Ureter (tissue), 1 donor: ENCODE measurements around the gene TXNDC11. TPM values are rescaled to one million over a fixed set of nuclear protein-coding genes. Genes with fewer than 3 reads are reported as not detected.
A peak's percentile ranks its signal among the peaks of the same experiment; 100 is the strongest.

ENCODE experiments used
- DNase-seq: peaks from one replicate; pipeline ENCODE4 v3.0.0-alpha.2; 2020; ENCODE audit warnings: low spot score
- total RNA-seq: library from RNA; stranded (reverse); gene quantifications from one replicate; pipeline ENCODE4 v1.2.4, GENCODE V29; 2023
- donor health status: DM: yes; HTN: yes; CAD: no.

TXNDC11 gene
- total RNA-seq, 1 donor from 2014 or later: 49.9 TPM

DNA sequence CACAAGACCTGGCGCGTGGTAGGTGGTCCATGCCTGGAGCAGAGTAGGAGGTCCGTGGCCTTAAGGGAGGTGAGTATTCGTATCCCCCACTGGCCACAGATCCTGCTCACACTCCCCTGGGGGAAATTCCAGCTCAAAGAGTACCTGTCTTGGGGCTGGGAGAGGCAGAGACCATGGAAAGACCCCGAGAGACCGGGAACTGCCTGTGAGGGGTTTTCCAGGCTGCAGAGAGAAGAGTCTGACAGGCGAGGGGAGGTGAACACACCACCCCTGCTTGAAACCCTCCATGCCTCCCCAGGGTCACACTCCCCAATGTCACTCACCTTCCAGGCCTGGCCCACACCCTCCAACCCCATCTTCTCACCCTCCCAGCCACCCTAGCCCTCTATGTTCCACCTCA is 87.0 kb downstream of the TXNDC11 start:
- DNase-seq: no peak

- DNase-seq: no peak
Measured at GRCh38 chr16:11651796-11652195, 90.9 kb downstream of the TXNDC11 start.

DNA sequence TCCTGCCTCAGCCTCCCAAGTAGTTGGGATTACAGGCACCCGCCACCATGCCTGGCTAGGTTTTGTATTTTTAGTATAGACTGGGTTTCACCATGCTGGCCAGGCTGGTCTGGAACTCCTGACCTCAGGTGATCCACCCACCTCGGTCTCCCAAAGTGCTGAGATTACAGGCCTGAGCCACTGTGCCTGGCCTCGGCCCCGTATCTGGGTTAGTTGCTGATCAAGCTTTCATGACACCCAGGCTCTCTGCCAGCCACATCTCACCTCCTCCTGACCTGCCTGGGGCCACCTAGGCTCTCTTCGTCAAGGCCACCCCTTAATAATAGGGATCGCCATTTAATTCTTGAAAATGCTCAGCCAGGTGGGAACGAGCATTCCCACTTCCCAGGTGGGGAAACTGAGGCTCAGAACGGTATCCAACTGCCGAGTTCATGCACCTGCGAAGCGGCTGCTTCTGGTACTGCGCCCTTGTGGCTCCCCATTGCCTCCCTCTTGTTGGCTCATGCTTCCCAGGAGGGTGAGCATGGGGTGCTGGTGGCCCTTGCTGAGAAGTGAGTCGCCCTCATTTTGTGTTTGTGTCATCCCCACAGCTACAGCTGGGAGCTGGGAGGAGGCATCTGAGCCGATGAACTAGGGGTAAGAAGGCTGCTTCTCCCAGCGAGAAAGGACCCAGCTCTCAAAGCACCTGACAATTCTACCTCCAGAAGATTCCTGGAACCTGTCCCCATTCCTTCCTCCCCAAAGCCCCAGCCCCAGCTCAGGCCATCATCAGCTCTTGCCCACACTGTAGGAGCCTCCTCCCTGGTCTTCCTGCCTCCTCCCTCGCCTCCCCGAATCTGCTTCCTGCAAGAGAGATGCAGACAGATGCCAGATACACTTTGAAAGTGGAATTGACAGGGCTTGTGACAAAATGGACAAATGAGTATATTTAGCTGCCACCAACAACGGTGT is 91.7 kb downstream of the TXNDC11 start:
- no peak for DNase-seq

DNA sequence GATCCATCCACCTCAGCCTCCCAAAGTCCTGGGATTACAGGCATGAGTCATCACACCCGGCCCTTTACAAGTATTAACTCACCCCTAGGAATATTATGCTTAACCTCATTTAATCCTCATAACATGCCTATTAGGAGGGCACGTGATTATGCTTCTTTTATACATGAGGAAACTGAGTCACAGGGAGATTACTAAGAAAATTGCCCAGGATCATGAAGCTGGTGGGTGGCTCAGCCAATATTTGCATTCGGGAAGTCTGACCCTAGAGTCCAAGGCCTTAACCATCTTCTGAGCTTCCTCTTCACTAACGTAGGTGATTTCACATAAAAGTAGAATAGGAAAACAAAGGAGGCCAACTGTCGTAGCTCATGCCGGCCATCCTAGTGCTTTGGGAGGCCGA is 93.4 kb downstream of the TXNDC11 start:
- DNase-seq: no peak

DNA sequence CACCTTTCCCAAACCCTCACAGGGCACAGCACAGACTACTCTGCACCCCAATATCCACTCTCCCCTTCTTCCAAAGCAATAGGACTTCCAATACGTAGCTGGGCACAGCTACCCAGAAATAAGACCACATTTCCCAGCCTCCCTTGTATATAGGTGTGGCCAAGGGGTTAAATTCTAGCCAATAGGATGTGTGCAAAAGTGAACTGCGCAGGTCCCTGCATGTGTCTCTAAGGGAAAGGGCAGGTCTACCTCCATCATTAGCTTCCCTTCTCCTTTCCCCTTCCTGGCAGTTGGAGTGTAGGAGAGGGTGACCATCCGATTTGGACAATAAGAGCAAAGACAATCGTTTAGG is 99.9 kb downstream of the TXNDC11 start:
- DNase-seq: no peak

- DNase-seq: peak; percentile 67
Measured at GRCh38 chr16:11640987-11641817, 101.5 kb downstream of the TXNDC11 start.

DNA sequence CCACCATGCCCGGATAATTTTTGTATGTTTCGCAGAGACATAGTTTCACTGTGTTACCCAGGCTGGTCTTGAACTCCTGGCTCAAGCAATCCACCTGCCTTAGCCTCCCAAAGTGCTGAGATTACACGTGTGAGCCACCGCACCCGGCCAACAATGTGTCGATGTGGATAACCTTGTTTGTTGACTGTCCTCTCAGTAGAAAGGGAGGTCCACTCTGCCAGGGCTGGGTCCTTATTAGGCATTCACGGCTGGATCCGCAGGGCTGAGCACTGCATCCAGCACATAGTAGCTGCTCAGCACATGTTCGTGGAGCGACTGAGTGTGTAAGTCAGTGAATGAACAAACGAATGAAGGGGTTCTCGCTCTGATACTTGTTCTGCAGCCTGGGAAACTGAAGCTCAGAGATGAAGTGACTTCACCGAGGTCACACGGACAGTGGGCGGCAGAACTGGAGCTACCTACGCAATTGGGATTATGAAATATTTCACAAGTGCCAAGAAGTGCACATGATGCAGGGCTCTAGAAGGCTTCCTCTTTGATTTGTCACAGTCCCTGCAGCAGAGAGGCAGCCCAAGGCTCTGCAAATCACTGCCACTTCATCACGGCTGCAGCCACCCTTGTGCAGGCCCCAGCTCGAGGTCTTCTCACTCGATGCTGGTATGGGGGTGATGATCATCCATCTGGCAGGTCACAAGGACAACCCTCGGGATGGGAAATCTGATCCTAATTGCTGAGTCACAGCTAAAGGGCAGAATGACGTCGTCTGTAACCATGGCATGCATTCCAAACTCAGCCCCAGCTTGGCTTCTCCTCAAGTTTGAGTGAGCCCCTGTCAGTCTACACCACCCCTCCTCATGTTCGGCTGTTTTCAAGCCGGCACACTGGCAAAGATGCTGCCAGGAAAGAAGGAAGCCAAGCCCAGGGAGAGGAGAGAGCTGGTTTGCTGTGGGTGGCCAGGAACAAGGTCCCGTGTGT is 102.4 kb downstream of the TXNDC11 start:
- DNase-seq: peak; percentile 89

- DNase-seq: no peak
Measured at GRCh38 chr16:11639008-11639562, 103.6 kb downstream of the TXNDC11 start.

GRCh38 chr16:11638140-11638539 is 104.5 kb downstream of the TXNDC11 start:
- no peak for DNase-seq

GRCh38 chr16:11637320-11637719 is 105.3 kb downstream of the TXNDC11 start:
- no peak for DNase-seq

GRCh38 chr16:11636172-11636721 is 106.4 kb downstream of the TXNDC11 start:
- no peak for DNase-seq

DNA sequence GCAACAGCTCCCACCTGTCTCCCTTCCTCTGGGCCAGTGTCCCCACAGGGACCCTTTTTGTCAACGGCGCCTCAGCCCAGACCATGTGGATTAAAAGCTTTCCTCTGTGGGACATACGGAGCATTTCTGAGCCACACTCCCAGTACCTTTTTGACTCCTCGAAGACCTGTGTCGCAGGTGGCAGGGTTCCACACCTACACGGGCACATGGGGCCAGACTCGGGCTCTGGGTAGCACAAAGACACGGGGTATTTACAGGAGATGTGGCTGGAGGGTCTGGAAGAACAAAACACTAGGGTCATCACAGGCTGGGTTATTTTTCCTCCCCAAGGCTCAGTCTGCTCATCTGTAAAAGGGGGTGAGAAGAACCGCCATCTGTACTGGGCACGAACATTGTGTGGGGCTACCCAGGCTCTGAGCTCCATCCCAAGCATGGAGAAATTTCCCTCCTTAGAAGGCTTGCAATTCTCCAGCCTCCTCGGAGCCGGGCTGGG is 106.9 kb downstream of the TXNDC11 start:
- no peak for DNase-seq

DNA sequence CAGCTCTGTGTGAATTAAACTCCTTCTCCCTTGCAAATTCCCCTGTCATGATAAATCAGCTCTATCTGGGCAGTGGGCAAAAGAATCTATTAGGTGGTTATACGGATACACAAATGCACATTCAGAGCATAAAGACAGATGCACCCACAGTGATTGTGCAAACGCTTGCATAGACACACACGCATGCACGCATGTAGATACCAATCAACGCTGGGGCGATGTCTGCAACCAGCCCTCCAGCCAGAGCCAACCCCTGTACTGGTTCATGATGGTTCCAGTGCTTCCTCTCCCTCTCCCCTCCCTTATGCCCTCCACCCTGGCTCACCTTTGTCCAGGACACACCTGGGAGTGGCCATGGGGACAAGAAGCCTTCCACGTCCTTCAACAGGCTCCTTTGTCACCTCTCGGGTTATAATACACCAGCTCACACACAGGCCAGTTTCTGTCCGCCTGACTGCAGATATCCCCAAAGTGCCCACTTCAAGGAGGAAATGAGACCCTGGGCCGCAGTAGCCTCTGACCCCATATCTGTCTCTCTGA is 107.5 kb downstream of the TXNDC11 start:
- no peak for DNase-seq

GRCh38 chr16:11634312-11634711 is 108.3 kb downstream of the TXNDC11 start:
- no peak for DNase-seq

- no peak for DNase-seq
Measured at GRCh38 chr16:11633113-11633512, 109.5 kb downstream of the TXNDC11 start.

GRCh38 chr16:11632455-11632939 is 110.2 kb downstream of the TXNDC11 start:
- peak; percentile 73 for DNase-seq

DNA sequence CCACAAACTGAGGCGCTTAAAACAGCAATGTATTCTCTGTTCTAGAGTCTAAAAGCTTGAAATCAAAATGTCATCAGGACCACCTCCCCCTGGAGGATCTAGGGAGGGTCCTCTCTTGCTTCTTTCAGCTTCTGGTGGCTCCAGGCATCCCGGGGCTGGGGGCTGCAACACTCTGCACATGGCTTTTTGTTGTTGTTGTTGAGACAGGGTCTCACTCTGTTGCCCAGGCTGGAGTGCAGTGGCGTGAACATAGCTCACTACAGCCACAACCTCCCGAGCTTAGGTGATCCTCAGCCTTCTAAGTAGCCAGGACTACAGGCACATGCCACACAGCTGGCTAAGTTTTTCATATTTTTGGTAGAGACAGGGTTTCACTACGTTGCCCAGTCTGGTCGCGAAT is 111.4 kb downstream of the TXNDC11 start:
- DNase-seq: no peak

DNA sequence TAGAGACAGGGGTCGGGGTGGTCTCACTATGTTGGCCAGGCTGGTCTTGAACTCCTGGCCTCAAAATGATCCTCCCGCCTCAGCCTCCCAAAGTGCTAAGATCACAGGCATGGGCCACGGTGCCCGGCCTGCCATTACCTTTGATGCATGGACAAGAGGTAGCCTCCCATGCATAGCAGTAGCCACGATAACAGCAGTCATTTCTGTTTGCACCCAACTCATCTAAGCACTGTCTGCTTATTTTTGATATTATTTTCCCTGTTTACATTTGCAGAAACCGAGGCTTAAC is 111.9 kb downstream of the TXNDC11 start:
- DNase-seq: no peak

GRCh38 chr16:11630046-11630767 is 112.5 kb downstream of the TXNDC11 start:
- no peak for DNase-seq
